Effector memory CD8-positive, alpha-beta T cell (primary cell): Measurements from ENCODE around the gene SAMD15.
"Not testable (repeated sequence)": the region's sequence is repeated elsewhere in the genome, so short reads cannot be mapped to it uniquely, and the experiment has no call there.

Experiments used
- ATAC-seq: fragments of 150-1000 bp; cut with Tn5 transposase; replicated peaks from 2 replicates; pipeline ENCODE4 v1.10.0; 2021; ENCODE audit warnings: mild to moderate bottlenecking, moderate library complexity
- DNase-seq, 3 experiments: peaks; one replicate each; pipeline ENCODE4 v3.0.0; 2021
- H3K27ac Mint-ChIP-seq, 2 donors: one replicate each; pipeline ENCODE4 v1.8.0; 2022; ENCODE audit warnings: mild to moderate bottlenecking in 2 of 2, mixed read lengths in 2 of 2, moderate library complexity in 2 of 2
- H3K27me3 Mint-ChIP-seq, 2 donors: one replicate each; pipeline ENCODE4 v1.8.0; 2022; ENCODE audit warnings: mixed read lengths in 2 of 2
- H3K36me3 Mint-ChIP-seq: one replicate; pipeline ENCODE4 v1.8.0; 2022; ENCODE audit warnings: mild to moderate bottlenecking, moderate library complexity, mixed read lengths; ENCODE audit not compliant: insufficient read depth
- H3K4me1 Mint-ChIP-seq, 2 donors: one replicate each; pipeline ENCODE4 v1.8.0; 2022; ENCODE audit warnings: low read depth in 2 of 2, mixed read lengths in 2 of 2
- H3K4me3 Mint-ChIP-seq, 2 donors: one replicate each; pipeline ENCODE4 v1.8.0; 2022; ENCODE audit warnings: mild to moderate bottlenecking in 2 of 2, mixed read lengths in 2 of 2, moderate library complexity in 2 of 2
- H3K9me3 Mint-ChIP-seq, 2 donors: one replicate each; pipeline ENCODE4 v1.8.0; 2022; ENCODE audit warnings: mixed read lengths in 2 of 2

SAMD15 gene

GRCh38 chr14:77403768-77404167 lies 26.6 kb downstream of the SAMD15 start:
- no peak overlapping the region for H3K4me3 Mint-ChIP-seq
- H3K9me3 Mint-ChIP-seq, result no peaks in the 10 kb centered on the region
- no peak for ATAC-seq
- H3K4me1 Mint-ChIP-seq, result no peaks in the 10 kb centered on the region
- no peaks in the 10 kb centered on the region for H3K27me3 Mint-ChIP-seq
- DNase-seq, result no peak
- no peak overlapping the region for H3K27ac Mint-ChIP-seq
- no peaks in the 10 kb centered on the region for H3K36me3 Mint-ChIP-seq

- Mint-ChIP-seq H3K36me3 (no peaks in the 10 kb centered on the region), H3K27me3 (no peaks in the 10 kb centered on the region), H3K27ac (no peak overlapping the region), H3K4me1 (no peaks in the 10 kb centered on the region), H3K9me3 (no peaks in the 10 kb centered on the region), H3K4me3 (no peak overlapping the region)
- DNase-seq (no peak), ATAC-seq (no peak)
Measured at GRCh38 chr14:77406086-77406485, 28.9 kb downstream of the SAMD15 start.

GRCh38 chr14:77406718-77407117 lies 29.5 kb downstream of the SAMD15 start:
- ATAC-seq (no peak), DNase-seq (no peak)
- Mint-ChIP-seq H3K9me3 (no peaks in the 10 kb centered on the region), H3K4me1 (no peaks in the 10 kb centered on the region), H3K27ac (no peak overlapping the region), H3K4me3 (no peak overlapping the region), H3K27me3 (no peaks in the 10 kb centered on the region), H3K36me3 (no peaks in the 10 kb centered on the region)

GRCh38 chr14:77407158-77407557 lies 30.0 kb downstream of the SAMD15 start:
- H3K4me1 Mint-ChIP-seq, result no peaks in the 10 kb centered on the region
- H3K4me3 Mint-ChIP-seq, result no peak overlapping the region
- ATAC-seq (no peak), DNase-seq (no peak)
- H3K27ac Mint-ChIP-seq, result no peak overlapping the region
- no peaks in the 10 kb centered on the region for H3K36me3 Mint-ChIP-seq
- no peaks in the 10 kb centered on the region for H3K27me3 Mint-ChIP-seq
- H3K9me3 Mint-ChIP-seq, result no peaks in the 10 kb centered on the region

GRCh38 chr14:77409131-77409533 lies 32.0 kb downstream of the SAMD15 start:
- no peaks in the 10 kb centered on the region for H3K4me1 Mint-ChIP-seq
- H3K27me3 Mint-ChIP-seq, result no peaks in the 10 kb centered on the region
- no peak for DNase-seq
- H3K9me3 Mint-ChIP-seq, result no peaks in the 10 kb centered on the region
- no peak for ATAC-seq
- H3K27ac Mint-ChIP-seq, result no peak overlapping the region
- H3K36me3 Mint-ChIP-seq, result no peaks in the 10 kb centered on the region
- no peak overlapping the region for H3K4me3 Mint-ChIP-seq

- not testable (repeated sequence) for DNase-seq, H3K36me3 Mint-ChIP-seq, H3K27me3 Mint-ChIP-seq, H3K4me3 Mint-ChIP-seq, H3K27ac Mint-ChIP-seq, H3K4me1 Mint-ChIP-seq, ATAC-seq
- H3K9me3 Mint-ChIP-seq, result peaks cover 5 to 15% of the 10 kb centered on the region in 2 donors
Measured at GRCh38 chr14:77415403-77416030, 38.3 kb downstream of the SAMD15 start.

DNA sequence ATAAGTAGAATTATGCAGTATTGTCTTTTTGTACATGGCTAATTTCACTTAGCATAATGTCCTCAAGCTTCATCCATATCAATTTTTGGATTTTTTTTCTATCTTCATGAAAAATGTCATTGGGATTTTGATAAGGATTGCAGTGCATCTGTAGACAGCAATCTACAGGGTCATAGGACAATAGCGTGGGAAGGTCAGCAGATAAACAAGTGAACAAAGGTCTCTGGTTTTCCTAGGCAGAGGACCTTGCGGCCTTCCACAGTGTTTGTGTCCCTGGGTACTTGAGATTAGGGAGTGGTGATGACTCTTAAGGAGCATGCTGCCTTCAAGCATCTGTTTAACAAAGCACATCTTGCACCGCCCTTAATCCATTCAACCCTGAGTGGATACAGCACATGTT lies 38.9 kb downstream of the SAMD15 start:
- H3K9me3 Mint-ChIP-seq, result peaks cover 5 to 15% of the 10 kb centered on the region in 2 donors
- not testable (repeated sequence) for H3K36me3 Mint-ChIP-seq, H3K27me3 Mint-ChIP-seq, H3K4me1 Mint-ChIP-seq, H3K27ac Mint-ChIP-seq, H3K4me3 Mint-ChIP-seq, ATAC-seq, DNase-seq

DNA sequence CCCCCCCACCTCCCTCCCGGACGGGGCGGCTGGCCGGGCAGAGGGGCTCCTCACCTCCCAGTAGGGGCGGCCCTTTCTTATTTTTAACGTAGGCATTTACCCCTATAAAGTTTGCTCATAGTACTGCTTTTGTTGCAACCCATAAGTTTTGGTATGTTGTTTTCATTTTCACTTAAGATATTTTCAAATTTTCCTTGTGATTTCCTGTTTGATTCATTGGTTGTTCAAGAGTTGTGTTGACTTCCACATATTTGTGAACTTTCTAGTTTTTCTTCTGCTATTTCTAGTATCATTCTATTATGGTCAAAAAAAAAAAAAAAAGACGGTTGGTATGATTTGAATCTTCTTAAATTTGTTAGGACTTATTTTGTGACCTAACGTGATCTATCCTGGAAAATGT lies 39.7 kb downstream of the SAMD15 start:
- H3K27me3 Mint-ChIP-seq, result no peaks in the 10 kb centered on the region
- no peaks in the 10 kb centered on the region for H3K4me1 Mint-ChIP-seq
- no peak overlapping the region for H3K4me3 Mint-ChIP-seq
- DNase-seq (no peak), ATAC-seq (no peak)
- H3K36me3 Mint-ChIP-seq, result peaks cover 3% of the 10 kb centered on the region
- no peak overlapping the region for H3K27ac Mint-ChIP-seq
- peaks cover 5 to 15% of the 10 kb centered on the region in 2 donors for H3K9me3 Mint-ChIP-seq

- no peak for DNase-seq
Measured at GRCh38 chr14:77421201-77421600, 44.0 kb downstream of the SAMD15 start.

GRCh38 chr14:77423423-77423822 lies 46.2 kb downstream of the SAMD15 start, which contains the start of gene NOXRED1:
TSS of gene NOXRED1 (minus strand) at chr14:77423523. CDS start at chr14:77422889, 634 bp downstream.
- Mint-ChIP-seq H3K27me3 (no peaks in the 10 kb centered on the region), H3K9me3 (peaks cover 5 to 8% of the 10 kb centered on the region in 2 donors), H3K27ac (no peak within 1 kb of the TSS), H3K4me3 (no peak within 1 kb of the TSS), H3K36me3 (peaks cover 35% of the 10 kb centered on the region), H3K4me1 (peaks cover 0 to 3% of the 10 kb centered on the region in 2 donors)
- no peak for ATAC-seq
- no peak for DNase-seq

More at GRCh38 chr14:77421201-77421600, 44.0 kb downstream of the SAMD15 start:
- Mint-ChIP-seq H3K9me3 (peaks cover 5 to 15% of the 10 kb centered on the region in 2 donors), H3K27ac (no peak overlapping the region), H3K4me1 (peaks cover 0 to 3% of the 10 kb centered on the region in 2 donors), H3K4me3 (no peak overlapping the region), H3K36me3 (peaks cover 17% of the 10 kb centered on the region), H3K27me3 (no peaks in the 10 kb centered on the region)
- no peak for ATAC-seq

DNA sequence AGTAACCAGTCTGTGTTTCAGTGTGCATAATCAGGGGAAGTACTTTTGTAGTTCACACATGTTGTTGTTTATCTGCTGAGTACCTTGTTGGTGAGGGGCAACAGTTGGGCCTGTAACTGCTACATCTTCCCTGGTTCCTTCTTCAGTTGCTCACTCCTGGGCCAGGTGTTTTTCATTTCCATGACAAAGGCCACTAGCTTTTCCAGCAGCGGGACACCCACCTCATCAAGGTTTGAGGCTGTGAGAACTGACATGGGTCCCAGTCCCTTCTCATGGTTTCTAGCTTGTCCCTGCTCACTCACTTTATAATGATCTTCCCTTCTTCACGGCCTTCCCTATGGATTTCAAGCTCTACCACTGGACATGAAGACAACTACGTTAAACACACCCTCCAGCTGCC lies 47.7 kb downstream of the SAMD15 start:
- H3K27ac Mint-ChIP-seq, result no peak overlapping the region
- peaks cover 0 to 3% of the 10 kb centered on the region in 2 donors for H3K4me1 Mint-ChIP-seq
- peaks cover 2 to 5% of the 10 kb centered on the region in 2 donors for H3K9me3 Mint-ChIP-seq
- no peak for ATAC-seq
- H3K4me3 Mint-ChIP-seq, result no peak overlapping the region
- DNase-seq, result no peak
- peaks cover 49% of the 10 kb centered on the region for H3K36me3 Mint-ChIP-seq
- no peaks in the 10 kb centered on the region for H3K27me3 Mint-ChIP-seq

GRCh38 chr14:77426396-77426795 lies 49.2 kb downstream of the SAMD15 start:
- H3K36me3 Mint-ChIP-seq, result peaks cover 54% of the 10 kb centered on the region
- peaks cover 0 to 3% of the 10 kb centered on the region in 2 donors for H3K4me1 Mint-ChIP-seq
- no peak overlapping the region for H3K4me3 Mint-ChIP-seq
- no peaks in the 10 kb centered on the region for H3K27me3 Mint-ChIP-seq
- H3K27ac Mint-ChIP-seq, result peak overlapping the region in 1 of 2 donors; percentile 10
- ATAC-seq, result no peak
- H3K9me3 Mint-ChIP-seq, result no peaks in the 10 kb centered on the region
- no peak for DNase-seq

DNA sequence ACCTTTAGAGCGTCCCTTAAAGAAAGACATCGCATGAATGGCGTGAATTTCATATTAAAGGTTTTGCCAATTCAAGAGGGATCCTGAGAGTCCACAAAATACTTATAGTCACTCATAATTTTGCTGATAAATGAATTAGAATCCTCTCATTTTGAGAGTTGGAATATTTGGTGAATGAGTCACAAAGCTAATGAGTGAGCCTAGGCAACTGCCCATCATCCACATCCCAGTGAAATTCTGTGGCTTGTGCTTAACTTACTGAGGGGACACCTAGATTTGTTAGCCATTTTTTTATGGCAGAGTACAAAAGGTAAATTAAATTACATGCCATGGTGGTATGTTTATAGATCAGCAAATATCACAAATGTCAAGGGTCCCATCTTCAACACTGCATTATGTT lies 58.9 kb downstream of the SAMD15 start:
- Mint-ChIP-seq H3K27me3 (no peaks in the 10 kb centered on the region), H3K27ac (no peak overlapping the region), H3K4me1 (no peaks in the 10 kb centered on the region), H3K9me3 (no peaks in the 10 kb centered on the region), H3K4me3 (no peak overlapping the region), H3K36me3 (peaks cover 63% of the 10 kb centered on the region)
- DNase-seq, result no peak
- no peak for ATAC-seq

- H3K27me3 Mint-ChIP-seq, result no peaks in the 10 kb centered on the region
- no peak for DNase-seq
- no peak for ATAC-seq
- H3K4me3 Mint-ChIP-seq, result no peak overlapping the region
- H3K9me3 Mint-ChIP-seq, result no peaks in the 10 kb centered on the region
- H3K4me1 Mint-ChIP-seq, result no peaks in the 10 kb centered on the region
- peaks cover 70% of the 10 kb centered on the region for H3K36me3 Mint-ChIP-seq
- no peak overlapping the region for H3K27ac Mint-ChIP-seq
Measured at GRCh38 chr14:77438596-77438995, 61.4 kb downstream of the SAMD15 start.
